K562 (cell line): Measurements from ENCODE around the gene DIS3L. TPM values are rescaled to one million over a fixed set of nuclear protein-coding genes. Genes with fewer than 3 reads are reported as not detected.
A peak's percentile ranks its signal among the peaks of the same experiment; 100 is the strongest.

Experiments
- BCOR ChIP-seq: fragments of 450-650 bp; IDR thresholded peaks from 2 replicates; pipeline ENCODE4 v1.6.1; 2016
- CLOCK ChIP-seq: fragments of 250-450 bp; sonication (Bioruptor Pico); IDR thresholded peaks from 2 replicates; pipeline ENCODE4 v1.4.0; 2020; ENCODE audit warnings: mild to moderate bottlenecking, moderate library complexity, borderline replicate concordance
- CREB1 ChIP-seq, 2 experiments: sonication (generic) in 1 of 2; formaldehyde crosslinking in 1 of 2; IDR thresholded peaks; 2 replicates each; pipeline versions ENCODE4 v1.6.1 to v1.8.0; 2012 to 2022; ENCODE audit warnings: inconsistent platforms in 1 of 2, mild to moderate bottlenecking in 1 of 2, missing genetic modification reagents in 1 of 2, moderate library complexity in 1 of 2
- EP300 ChIP-seq: IDR thresholded peaks from 2 replicates; pipeline ENCODE4 v1.6.1; 2012; ENCODE audit warnings: low read length, improper control_type of control experiment
- GATAD2B ChIP-seq: fragments of 450-650 bp; IDR thresholded peaks from 2 replicates; pipeline ENCODE4 v1.6.1; 2017; ENCODE audit warnings: mild to moderate bottlenecking, borderline replicate concordance
- HCFC1 ChIP-seq: IDR thresholded peaks from 2 replicates; pipeline ENCODE4 v1.6.1; 2012; ENCODE audit warnings: low read depth, low read length, improper control_type of control experiment
- HNRNPUL1 ChIP-seq: fragments of 200-400 bp; formaldehyde crosslinking; IDR thresholded peaks from 2 replicates; pipeline ENCODE4 v1.6.1; 2017; ENCODE audit warnings: low read length
- HSF4 ChIP-seq: fragments of 250-450 bp; sonication (Bioruptor Pico); IDR thresholded peaks from 2 replicates; pipeline ENCODE4 v2.1.2; 2022; ENCODE audit warnings: mild to moderate bottlenecking, moderate library complexity, borderline replicate concordance
- JUN ChIP-seq, 2 experiments: sonication (generic) in 1 of 2; formaldehyde crosslinking in 1 of 2; IDR thresholded peaks; 2 replicates each; pipeline versions ENCODE4 v1.6.1 to v1.8.0; 2012 to 2022; ENCODE audit warnings: borderline replicate concordance in 2 of 2, mild to moderate bottlenecking in 2 of 2, improper control_type of control experiment in 1 of 2, low read depth in 1 of 2, low read length in 1 of 2, missing genetic modification reagents in 1 of 2
- L3MBTL2 ChIP-seq: fragments of 450-650 bp; IDR thresholded peaks from 2 replicates; pipeline ENCODE4 v1.6.1; 2016; ENCODE audit warnings: mild to moderate bottlenecking, moderate library complexity
- MECOM ChIP-seq: fragments of 250-450 bp; sonication (Bioruptor Pico); IDR thresholded peaks from 2 replicates; pipeline ENCODE4 v1.8.0; 2022; ENCODE audit warnings: inconsistent platforms
- PRPF4 ChIP-seq: fragments of 200-400 bp; formaldehyde crosslinking; IDR thresholded peaks from one replicate; pipeline ENCODE4 v1.6.1; 2017; ENCODE audit warnings: low read length, low read depth, mild to moderate bottlenecking; ENCODE audit not compliant: insufficient read depth, poor library complexity, severe bottlenecking
- RFX5 ChIP-seq: IDR thresholded peaks from 2 replicates; pipeline ENCODE4 v1.6.1; 2011; ENCODE audit warnings: low read depth, mild to moderate bottlenecking, improper control_type of control experiment, low read length
- SMARCE1 ChIP-seq: fragments of 450-650 bp; IDR thresholded peaks from 2 replicates; pipeline ENCODE4 v1.7.1; 2016; ENCODE audit warnings: mild to moderate bottlenecking
- SMC3 ChIP-seq: conservative IDR thresholded peaks from 2 replicates; pipeline ENCODE4 v1.6.1; 2011; ENCODE audit warnings: low read depth, low read length, improper control_type of control experiment; ENCODE audit not compliant: insufficient read depth
- SP2 ChIP-seq: IDR thresholded peaks from 2 replicates; pipeline ENCODE4 v1.6.1; 2011; ENCODE audit warnings: mild to moderate bottlenecking, low read depth, low read length, moderate library complexity; ENCODE audit not compliant: poor library complexity, severe bottlenecking; ENCODE audit errors: extremely low read depth
- VEZF1 ChIP-seq: fragments of 200-800 bp; sonication (Bioruptor generic); IDR thresholded peaks from 2 replicates; pipeline ENCODE4 v1.6.1; 2017; ENCODE audit warnings: missing genetic modification characterization, missing compliant biosample characterization
- ZEB2 ChIP-seq: fragments of 450-650 bp; IDR thresholded peaks from 2 replicates; pipeline ENCODE4 v1.6.1; 2016
- ZNF140 ChIP-seq: fragments of 250-450 bp; sonication (Bioruptor Pico); IDR thresholded peaks from 2 replicates; pipeline ENCODE4 v1.8.0; 2021; ENCODE audit warnings: moderate library complexity, mild to moderate bottlenecking, inconsistent platforms
- ZNF239 ChIP-seq: fragments of 250-450 bp; sonication (Bioruptor Pico); IDR thresholded peaks from 2 replicates; pipeline ENCODE4 v1.4.0; 2020; ENCODE audit warnings: mild to moderate bottlenecking
- ZNF57 ChIP-seq: fragments of 450-650 bp; formaldehyde crosslinking; IDR thresholded peaks from 2 replicates; pipeline ENCODE4 v1.4.0; 2020; ENCODE audit warnings: mild to moderate bottlenecking, moderate library complexity
- ZNF586 ChIP-seq: fragments of 450-650 bp; formaldehyde crosslinking; conservative IDR thresholded peaks from 2 replicates; pipeline ENCODE4 v1.4.0; 2020; ENCODE audit warnings: mild to moderate bottlenecking, moderate library complexity
- ZNF644 ChIP-seq: fragments of 200-800 bp; sonication (Bioruptor generic); IDR thresholded peaks from 2 replicates; pipeline ENCODE4 v1.6.1; 2016; ENCODE audit warnings: low read depth, missing genetic modification characterization, missing compliant biosample characterization
- polyA plus RNA-seq, 8 experiments: library from polyadenylated mRNA; depleted of rRNA in 4 of 8; stranded (reverse) in 5 of 8; unstranded in 3 of 8; fragments of >200 nt; fragmentation: Nextera tagmentation in 2 of 8; fragmentation: Illumina TruSeq in 1 of 8; extraction: Ambion mirVana in 2 of 8; extraction: Trizol in 1 of 8; gene quantifications; 2 replicates each; pipeline versions ENCODE4 v1.2.1 to v1.2.3, GENCODE V29; 2011 to 2014; ENCODE audit warnings: inconsistent platforms in 1 of 8, missing spikeins in 1 of 8
- total RNA-seq, 7 experiments: library from RNA; depleted of rRNA in 6 of 7; stranded (reverse); fragments of >200 nt in 6 of 7; fragmentation: Illumina TruSeq in 2 of 7; extraction: Trizol in 2 of 7; gene quantifications; 2 replicates each; pipeline versions ENCODE4 v1.2.1 to v1.2.3, GENCODE V29; 2011 to 2021; ENCODE audit warnings: low replicate concordance in 1 of 7
- TF ChIP-seq, protein P1 (sequence below): sonication (generic); formaldehyde crosslinking; IDR thresholded peaks from 2 replicates; pipeline ENCODE4 v1.8.0; 2022; ENCODE audit warnings: mild to moderate bottlenecking, missing genetic modification reagents

The DIS3L gene
- total and polyA plus RNA-seq, 9 of the 15 experiments (the other 6 are each of a cell fraction or from before 2014, with no cell fraction given) = 5.9 to 34.6 (median 16.9) TPM

DNA sequence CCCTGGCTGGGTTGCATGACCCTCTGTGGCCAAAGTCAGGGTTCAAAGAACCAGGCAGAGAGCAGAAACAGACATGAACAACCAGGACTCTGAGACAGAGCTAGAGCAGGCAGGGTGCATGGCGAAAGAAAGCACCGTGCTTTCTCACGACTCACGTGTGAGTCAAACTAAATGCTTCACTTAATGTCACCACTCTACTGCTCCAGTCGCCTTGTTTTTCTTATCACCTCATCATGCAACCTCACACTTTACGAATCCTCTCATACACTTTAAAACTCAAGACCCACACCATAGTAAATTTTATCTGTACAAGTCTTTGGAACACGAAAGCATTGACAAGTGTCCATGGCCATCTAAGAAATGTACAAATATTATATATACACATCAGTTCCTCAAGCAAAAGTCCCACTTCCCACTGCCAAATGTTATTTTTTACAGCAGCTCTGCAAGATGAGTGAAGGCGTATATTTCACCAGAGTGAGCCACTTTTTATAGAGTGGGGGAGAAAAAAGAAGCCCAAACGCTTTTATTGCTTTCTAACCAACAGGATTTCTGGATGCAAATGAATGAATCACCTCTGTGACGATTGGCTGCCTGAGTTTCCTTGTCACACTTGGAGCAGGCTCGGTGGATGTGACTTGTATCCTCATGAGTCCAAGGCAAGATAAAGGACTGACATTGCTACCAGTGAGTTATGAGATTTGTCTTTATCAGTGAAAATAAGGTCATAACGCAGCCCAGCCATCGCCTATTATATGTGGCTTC, 23.9 kb upstream of the DIS3L start (continued):
- TF ChIP-seq JUN (IDR thresholded peaks at IDR 0.05; ENCODE audit: borderline replicate concordance, low read depth, low read length) = 0 out of 2 replicates have a peak, but pooled peaks have one; percentile 40
- TF ChIP-seq JUN (CRISPR knock-in tag; IDR thresholded peaks at IDR 0.05; ENCODE audit: borderline replicate concordance) = no peak
- TF ChIP-seq VEZF1 (CRISPR knock-in tag) = no peak; the same call in 1 of the 2 replicates
- TF ChIP-seq SMARCE1 = no peak
- TF ChIP-seq MECOM (CRISPR knock-in tag) = peak; percentile 92
- no peak for TF ChIP-seq ZNF140 (CRISPR knock-in tag)
- TF ChIP-seq RFX5 = no peak
- TF ChIP-seq EP300 = 0 out of 2 replicates have a peak, but pooled peaks have one; percentile 14
- TF ChIP-seq ZNF644 = no peak
- no peak for TF ChIP-seq SP2
- TF ChIP-seq CREB1 (IDR thresholded peaks at IDR 0.05) = no peak
- TF ChIP-seq CREB1 (CRISPR knock-in tag; IDR thresholded peaks at IDR 0.05) = no peak
- TF ChIP-seq PRPF4 = no peak
- TF ChIP-seq, protein P1, sequence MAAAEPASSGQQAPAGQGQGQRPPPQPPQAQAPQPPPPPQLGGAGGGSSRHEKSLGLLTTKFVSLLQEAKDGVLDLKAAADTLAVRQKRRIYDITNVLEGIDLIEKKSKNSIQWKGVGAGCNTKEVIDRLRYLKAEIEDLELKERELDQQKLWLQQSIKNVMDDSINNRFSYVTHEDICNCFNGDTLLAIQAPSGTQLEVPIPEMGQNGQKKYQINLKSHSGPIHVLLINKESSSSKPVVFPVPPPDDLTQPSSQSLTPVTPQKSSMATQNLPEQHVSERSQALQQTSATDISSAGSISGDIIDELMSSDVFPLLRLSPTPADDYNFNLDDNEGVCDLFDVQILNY = no peak
- TF ChIP-seq BCOR = no peak
- TF ChIP-seq HCFC1 = no peak
- no peak for TF ChIP-seq ZNF239 (CRISPR knock-in tag)
- TF ChIP-seq GATAD2B = no peak
- no peak for TF ChIP-seq ZNF586 (CRISPR knock-in tag)
- TF ChIP-seq ZEB2 = peak; percentile 12; the same call in 1 of the 2 replicates
- TF ChIP-seq ZNF57 (CRISPR knock-in tag) = no peak
- TF ChIP-seq CLOCK (CRISPR knock-in tag) = no peak
- no peak for TF ChIP-seq HSF4 (CRISPR knock-in tag)
- TF ChIP-seq HNRNPUL1 = no peak
- TF ChIP-seq L3MBTL2 = peak; percentile 65; the same call in 1 of the 2 replicates
- TF ChIP-seq SMC3 = no peak
